Loucy (cell line): Measurements from ENCODE around the gene MBD3L2B.
"Not testable (repeated sequence)": the region's sequence is repeated elsewhere in the genome, so short reads cannot be mapped to it uniquely, and the experiment has no call there.

ENCODE experiments used
- CTCF ChIP-seq: fragments of 200-600 bp; sonication (generic); conservative IDR thresholded peaks from 2 replicates; pipeline ENCODE4 v1.5.1; 2014; ENCODE audit warnings: mild to moderate bottlenecking, antibody characterized with exemption, low read length
- EZH2phosphoT487 ChIP-seq: fragments of 200-600 bp; IDR thresholded peaks from 2 replicates; pipeline ENCODE4 v1.6.1; 2018; ENCODE audit warnings: antibody characterized with exemption, mild to moderate bottlenecking, moderate library complexity, borderline replicate concordance

GRCh38 chr19:7056371-7056770 is 35.1 kb upstream of the MBD3L2B start:
- not testable (repeated sequence) for TF ChIP-seq CTCF, EZH2phosphoT487
